ENCODE results near the gene NEK4.

NEK4 gene

DNA sequence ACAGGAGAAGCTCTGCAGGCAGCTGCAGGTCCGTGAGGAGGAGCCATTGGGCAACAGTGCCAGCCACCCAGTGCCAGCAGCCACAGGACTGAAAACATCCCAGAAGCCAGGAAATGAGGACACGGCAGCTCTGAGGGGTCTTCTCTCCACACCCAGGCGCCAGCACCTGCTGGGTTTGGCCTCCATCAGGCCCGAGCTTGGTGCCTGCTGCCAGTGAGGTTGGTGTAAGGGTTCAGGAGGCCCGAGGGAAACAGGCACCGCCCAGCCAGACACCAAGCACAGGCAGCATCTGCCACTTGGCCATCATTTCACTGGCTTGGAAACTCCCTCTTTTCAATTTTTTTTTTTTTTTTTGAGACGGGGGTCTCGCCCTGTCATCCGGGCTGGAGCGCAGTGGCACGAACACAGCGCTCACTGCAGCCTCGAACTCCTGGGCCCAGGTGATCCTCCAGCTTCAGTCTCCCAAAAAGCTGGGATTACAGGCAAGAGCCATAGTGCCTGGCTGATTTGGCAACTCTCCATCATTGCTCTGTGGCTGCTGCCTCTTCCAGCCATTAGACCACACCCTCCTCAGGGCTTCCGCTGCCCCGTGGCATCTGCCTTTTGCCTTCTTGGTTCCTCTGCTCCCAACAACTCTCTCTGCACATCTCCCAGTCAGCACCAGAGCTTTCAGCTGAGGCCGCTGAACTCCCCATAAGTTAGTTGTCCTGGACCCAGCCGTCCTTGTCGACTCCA lies 22.4 kb upstream of the NEK4 start:
- no peak for DNase-seq

DNA sequence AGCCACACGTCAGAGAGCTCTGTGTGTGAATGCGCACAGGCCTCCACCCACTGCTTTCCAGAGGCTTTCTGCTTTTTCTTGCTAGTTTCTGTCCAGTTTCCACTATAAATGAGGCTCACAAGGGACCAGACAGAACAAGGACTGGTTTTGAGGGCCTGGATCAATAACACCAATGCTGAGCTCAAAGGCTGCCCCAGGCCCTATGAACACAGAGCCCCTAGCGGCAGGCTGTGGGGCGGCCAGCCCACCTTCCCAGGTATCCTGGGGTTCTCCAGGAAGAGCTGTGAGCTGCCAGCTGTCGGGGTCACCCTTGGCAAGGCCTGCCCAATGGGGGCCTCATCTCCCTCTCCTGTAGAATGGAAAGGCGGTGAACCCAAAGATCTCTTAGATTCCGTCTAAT lies 21.7 kb upstream of the NEK4 start:
- no peak for DNase-seq

DNA sequence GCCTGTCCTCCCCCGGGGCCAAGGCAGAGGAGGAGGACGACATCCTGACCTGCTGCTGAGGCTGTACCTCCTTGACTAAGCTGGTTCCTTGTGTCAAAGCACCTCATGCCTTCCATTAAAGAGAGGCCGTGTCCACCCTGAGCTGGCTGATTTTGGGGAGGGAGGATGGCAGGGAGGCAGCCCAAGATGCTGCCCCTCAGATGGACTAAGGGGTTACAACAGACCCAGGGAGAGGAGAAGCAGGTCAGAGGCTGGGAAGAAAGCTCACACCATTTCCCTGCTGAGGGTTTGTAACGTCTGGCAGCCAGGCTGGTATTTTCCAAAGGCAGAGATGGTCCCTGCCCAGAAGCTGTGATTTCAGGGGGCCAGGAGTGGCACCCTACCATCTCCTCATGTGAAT lies 21.2 kb upstream of the NEK4 start:
- DNase-seq, result no peak

DNA sequence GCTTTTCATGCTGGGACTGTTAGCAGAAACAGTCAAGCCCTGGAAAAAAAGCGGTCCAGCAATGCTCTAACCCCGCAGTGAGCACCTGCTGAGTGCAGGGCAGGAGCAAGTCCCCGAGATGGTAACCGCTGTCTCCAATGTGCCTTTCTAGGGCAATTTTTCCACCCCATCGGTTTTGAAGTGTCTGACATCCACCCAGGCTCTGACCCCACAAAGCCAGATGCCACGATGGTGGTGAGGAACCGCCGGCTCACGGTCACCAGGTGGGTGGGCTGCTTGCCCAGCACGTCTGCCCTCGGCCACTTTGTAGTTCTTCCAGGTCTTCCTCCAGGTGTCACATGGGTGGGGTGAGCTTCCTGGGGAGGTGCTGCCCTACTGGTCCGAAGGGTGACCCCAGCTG lies 20.6 kb upstream of the NEK4 start:
- no peak for DNase-seq

DNA sequence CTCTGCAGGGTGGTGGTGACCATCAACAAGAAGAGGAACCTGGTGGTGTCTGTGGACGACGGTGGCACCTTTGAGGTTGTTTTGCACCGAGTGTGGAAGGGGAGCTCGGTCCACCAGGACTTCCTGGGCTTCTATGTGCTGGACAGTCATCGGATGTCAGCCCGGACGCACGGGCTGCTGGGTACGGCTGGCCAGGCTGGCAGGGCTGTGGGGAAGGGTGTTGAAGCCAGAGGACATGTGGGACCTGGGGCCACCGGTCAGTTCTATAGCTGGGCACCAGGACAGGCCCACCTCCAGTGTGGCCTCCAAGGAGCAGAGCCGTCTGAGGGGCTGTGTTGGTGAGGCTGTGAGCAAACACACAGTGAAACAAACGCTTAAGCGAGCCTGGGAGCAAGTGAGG lies 20.0 kb upstream of the NEK4 start:
- DNase-seq, result no peak

DNA sequence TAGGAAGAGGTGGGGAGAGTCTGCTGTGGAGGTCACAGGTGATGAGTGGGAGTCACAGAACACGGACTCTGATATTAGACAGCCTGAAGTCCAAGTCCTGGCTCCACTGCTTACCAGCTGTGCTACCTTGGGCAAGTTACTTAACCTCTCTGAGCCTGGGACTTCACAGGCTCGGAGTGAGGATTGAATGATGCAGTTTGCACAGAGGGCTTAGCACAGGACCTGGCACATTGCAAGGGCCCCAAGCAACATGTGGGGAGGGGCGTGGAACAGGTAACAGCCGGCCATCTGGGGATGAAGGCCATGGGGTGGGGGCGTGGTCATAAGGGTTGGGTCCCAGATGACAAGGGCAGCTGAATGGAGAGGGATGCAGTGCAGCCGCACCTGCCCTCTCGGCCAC lies 19.6 kb upstream of the NEK4 start:
- DNase-seq, result no peak

DNA sequence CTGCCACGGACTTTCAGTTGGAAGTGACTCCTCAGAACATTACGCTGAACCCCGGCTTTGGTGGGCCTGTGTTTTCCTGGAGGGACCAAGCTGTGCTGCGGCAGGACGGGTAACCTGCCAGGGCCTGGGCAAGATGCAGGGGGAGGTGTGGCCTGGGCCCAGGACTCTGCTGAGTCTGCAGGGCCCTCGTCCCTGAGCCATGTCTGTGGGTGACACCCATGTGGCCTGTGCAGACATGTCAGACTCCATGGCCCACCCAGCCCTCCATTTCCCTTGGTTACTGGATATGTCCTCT lies 19.0 kb upstream of the NEK4 start:
- DNase-seq, result no peak

DNA sequence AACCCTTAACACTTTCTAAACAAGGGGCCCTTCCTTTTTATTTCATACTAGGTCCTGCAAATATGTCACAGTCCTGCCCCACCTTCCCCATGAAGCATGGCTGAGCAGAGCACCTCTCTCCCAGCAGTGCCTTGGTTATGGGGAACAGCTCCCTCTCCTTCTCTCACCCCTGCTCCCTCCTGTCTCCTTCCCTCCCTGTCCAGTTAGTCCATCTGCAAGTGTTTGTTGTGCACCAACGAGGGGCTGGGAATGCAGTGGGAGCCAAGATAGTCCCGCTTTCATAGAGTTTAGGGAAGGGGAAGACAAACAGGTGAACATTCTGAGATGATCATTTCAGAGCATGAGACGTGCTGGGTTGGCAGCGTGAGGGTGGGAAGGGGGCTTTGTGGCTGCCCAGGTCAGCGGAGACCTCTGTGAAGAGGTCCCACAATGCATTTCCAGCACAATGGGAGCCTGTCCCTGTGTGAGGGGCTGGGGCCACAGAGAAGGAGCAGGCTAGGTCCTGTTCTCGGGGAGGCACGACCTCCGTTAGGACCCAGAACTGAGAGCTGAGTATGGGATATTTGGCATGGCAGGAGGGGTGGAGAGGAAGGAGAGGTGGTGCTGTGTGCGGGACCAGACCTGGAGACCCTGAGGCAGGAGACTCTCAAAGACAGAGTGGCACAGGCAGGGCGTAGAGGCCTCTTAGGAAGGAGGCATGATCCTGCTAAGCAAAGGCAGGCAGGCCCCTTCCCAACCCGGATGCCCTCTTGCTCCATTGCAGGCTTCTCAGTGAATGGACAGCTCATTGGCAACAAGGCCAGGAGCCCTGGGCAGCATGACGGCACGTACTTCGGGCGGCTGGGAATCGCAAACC lies 18.4 kb upstream of the NEK4 start:
- DNase-seq, result no peak

DNA sequence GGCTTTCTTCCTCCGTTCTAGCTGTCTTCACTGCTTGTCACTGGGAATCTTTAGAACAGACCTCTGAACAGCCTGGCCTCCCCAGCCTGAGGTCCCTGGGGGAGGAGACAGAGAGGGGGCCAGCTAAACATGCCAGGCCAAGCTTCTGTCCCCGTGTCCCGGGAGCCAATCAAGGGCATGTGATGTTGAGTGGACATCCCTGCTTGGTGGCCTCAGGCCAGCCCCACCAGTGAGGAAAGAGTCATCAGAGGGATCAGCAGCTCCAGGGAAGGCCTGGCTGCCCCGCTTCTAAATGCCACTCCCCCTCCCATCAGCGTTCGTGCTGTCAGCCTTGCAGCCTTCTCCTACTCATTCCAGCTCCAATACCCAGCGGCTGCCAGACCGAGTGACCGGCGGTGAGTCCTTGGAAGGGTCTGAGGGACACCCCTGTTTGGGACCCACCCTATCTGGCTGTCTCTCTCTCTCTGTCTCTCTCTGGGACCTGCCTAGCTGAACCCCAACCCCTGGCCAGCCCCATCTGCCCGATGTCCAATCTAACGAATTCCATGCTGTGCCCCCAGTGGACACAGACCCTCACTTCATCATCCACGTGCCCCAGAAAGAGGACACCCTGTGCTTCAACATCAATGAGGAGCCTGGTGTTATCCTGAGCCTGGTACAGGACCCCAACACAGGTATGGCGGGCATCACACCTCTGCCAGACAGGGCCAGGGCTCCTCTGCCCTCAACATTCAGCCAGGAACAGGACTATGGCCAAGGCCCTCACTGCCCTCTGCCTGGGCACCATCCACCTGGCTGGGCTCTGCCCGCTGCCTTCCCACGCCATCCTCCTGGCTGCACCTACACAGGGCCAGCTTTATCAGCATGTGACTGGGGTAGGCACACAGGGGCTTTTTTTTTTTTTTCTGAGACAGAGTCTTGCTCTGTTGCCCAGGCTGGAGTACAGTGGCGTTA lies 17.2 kb upstream of the NEK4 start:
- no peak for DNase-seq

DNA sequence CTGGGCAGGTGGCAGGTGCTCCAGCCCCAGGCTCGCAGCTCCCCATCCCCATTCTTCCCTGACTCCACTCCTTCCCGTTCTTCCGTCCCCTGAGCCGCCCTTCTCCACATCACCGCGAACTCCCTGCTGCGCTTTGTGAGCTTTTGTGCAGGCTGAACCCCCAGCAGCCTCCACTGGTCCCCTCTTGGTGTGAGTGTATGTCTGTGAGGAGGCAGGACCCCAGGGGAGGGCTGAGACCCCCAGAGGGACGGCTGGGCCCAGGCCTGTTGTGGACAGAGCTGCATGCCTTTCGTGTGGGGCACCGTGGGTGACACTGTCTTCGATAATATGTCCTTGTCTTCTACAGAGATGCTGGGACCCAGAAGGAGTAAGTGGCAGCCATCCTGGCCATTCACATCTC lies 16.5 kb upstream of the NEK4 start:
- no peak for DNase-seq

DNA sequence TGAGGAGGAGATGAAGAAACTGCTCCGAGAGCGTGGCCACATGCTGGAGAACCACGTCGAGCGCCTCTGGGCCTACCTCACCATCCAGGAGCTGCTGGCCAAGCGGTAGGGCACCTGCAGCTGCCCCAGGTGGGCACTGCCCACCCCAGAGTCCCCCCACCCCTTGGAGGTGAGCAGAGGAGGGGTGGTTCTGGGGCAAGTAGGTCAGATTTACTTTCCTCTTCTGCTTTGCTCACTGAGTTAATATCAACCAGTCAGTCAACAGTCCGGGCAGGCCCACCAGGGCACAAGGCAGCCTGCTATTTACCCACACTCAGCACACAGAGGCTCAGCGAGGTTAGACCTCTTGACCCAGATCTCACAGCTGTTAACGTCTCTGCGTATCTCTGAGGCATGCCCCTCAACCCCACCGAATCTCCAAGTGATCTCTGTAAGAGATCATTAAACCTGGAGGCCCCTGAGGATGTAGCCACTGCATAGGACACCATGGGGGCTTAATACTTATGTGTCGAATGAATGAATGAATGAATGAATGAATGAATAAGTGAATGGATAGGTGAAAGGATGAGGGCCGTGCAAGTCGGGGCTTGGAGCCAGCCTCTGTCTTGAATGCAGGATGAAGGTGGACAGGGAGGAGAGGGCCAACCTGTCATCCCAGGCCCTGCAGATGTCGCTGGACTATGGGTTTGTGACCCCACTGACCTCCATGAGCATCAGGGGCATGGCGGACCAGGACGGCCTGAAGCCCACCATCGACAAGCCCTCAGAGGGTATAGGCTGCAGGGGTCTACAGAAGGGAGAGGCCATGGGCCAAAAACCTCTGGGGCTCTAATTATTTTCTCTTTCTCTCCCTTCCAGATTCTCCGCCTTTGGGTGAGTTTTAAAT lies 15.8 kb upstream of the NEK4 start:
- no peak for DNase-seq

DNA sequence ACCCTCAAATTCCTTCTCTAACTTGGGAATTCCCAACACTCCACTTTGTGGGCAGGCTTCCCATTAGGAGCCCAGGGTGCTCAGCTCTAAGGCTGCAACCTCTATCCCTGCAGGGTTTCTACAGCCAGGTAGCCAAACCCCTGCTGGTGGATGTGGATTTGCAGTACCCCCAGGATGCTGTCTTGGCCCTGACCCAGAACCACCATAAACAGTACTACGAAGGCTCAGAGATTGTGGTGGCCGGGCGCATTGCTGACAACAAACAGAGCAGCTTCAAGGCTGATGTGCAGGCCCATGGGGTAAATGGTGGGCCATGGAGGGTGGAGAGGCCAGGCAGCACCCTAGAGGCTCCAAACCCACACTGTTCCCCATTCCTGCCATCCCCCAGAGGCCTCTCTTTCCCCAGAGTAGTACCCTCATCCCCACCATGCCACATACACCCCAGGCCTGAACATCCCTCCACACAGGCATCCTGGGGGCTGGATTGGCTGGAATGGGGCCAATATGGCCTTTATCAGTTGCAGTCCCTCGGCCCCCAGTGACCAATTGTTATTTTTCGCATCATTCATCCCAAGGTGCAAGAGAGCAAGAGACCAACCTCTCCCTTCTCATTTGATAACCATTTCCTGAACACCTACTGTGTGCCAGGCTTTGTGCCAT lies 14.3 kb upstream of the NEK4 start:
- DNase-seq, result no peak

DNA sequence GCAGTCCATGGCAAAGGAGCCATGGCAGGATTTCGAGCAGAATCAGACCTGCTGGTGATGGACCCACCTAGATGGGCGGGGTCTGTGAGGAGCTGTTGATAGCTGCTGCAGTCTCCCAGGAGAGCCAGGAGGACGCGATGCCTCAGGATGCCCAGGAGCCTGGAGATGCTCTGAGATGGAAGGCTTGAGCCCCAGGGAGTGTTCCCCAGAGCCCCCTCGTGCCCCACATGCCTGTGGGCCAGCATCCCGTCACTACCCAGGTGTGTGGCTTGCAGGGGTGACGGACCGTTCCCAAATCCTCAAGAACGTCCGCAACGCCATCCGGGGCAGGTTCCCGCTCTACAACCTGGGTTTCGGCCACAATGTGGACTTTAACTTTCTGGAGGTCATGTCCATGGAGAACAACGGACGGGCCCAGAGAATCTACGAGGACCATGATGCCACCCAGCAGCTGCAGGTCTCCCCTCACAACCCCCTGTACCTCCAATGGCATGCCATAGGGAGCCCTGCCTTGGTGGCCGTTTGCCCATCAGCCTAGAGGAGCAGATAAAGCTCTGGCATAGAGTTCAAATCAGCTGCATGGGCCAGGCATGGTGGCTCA lies 13.4 kb upstream of the NEK4 start:
- DNase-seq, result no peak

DNA sequence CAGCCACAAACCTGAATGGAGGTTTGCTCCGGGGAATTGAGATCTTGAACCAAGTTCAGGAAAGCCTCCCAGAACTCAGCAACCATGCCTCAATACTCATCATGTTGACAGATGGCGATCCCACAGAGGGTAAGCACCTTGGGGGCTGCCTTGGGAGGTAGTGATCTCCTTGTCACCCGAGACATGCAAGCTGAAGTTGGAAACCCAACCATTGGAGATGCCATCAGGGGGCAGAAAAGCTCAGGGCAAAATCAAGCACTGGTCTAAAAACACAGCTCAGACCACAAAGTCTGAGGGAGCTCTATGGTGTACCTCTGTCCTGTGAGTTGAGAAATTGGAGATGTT lies 12.4 kb upstream of the NEK4 start:
- DNase-seq, result no peak

DNA sequence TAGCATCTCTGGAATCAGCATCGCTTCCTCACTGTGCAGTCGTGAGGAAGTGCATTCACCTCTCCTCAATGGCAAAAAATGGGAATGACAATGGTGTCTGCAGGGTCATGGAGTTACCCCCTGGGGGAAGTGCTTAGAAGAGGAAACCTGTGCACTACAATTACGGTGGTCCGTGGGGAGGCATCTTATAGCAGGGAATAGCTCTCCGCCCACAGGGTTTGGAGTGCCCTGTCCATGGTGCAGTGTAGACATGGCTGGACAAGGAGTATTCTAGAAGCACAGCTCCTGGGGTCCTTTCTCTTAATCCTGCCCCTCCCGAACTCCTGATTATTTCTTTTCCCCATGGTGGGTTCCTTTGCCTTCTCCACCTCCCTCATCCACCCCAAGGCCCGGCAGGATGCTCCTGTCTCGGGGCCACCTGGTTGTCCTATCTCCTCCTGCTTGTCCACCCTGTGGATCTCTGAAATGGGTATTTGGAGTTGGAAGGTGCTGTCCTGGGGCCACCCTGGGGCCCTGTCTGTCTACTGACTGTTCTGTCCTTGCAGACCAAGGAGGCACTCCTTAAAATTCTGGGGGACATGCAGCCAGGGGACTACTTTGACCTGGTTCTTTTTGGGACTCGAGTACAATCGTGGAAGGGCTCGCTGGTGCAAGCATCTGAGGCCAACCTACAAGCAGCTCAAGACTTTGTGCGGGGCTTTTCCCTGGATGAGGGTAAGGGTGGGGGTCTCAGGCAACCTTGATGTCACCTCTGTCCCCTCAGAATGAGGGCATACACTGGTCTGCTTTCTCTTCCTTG lies 11.9 kb upstream of the NEK4 start:
- no peak for DNase-seq

DNA sequence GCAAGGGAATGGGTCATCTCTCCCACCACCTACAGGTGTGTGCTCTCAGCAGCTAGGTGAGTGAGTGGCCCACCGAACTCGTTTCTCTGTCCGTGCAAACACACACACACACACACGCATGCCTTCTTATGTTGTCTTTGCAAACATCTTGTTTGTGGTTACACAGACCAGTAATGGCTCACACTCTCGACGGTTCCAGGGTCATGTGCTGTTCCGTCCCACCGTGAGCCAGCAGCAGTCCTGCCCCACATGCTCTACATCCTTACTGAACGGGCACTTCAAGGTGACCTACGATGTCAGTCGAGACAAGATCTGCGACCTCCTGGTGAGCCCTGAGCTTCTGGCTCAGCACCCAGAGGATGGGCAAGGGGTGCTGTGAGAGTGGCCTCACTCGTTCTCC lies 11.0 kb upstream of the NEK4 start:
- DNase-seq, result no peak

DNA sequence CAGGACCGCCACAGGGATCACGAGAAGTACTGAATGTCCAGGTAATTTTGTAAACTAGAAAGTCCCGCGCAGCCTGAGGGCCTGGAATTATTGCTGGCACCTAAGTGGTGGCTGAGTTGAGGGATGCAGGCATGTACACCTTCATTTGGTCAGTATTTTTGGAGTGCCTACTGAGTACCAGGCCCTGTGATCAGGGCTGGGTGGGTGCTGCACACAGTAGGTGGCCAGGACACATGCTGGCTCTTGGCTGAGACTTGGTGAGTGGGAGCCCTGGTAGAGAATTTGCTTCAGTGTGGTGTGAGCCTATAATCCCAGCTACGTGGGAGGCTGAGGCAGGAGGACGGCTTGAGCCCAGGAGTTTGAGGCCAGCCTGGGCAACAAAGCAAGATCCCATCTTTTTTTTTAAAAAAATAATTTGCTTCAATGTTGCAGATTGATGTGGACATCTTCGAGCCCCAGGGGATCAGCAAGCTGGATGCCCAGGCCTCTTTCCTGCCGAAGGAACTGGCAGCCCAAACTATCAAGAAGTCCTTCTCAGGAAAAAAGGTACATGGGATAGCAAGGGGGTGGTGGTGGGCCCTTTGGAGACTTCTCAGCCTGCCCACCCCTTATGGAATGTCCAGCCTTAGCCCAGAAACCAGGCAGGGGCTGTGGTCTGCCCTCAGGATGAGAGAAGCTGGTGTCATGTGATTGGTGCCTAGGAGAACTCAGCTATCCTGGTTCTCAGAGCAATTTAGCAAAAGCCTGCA lies 9.3 kb upstream of the NEK4 start:
- no peak for DNase-seq

DNA sequence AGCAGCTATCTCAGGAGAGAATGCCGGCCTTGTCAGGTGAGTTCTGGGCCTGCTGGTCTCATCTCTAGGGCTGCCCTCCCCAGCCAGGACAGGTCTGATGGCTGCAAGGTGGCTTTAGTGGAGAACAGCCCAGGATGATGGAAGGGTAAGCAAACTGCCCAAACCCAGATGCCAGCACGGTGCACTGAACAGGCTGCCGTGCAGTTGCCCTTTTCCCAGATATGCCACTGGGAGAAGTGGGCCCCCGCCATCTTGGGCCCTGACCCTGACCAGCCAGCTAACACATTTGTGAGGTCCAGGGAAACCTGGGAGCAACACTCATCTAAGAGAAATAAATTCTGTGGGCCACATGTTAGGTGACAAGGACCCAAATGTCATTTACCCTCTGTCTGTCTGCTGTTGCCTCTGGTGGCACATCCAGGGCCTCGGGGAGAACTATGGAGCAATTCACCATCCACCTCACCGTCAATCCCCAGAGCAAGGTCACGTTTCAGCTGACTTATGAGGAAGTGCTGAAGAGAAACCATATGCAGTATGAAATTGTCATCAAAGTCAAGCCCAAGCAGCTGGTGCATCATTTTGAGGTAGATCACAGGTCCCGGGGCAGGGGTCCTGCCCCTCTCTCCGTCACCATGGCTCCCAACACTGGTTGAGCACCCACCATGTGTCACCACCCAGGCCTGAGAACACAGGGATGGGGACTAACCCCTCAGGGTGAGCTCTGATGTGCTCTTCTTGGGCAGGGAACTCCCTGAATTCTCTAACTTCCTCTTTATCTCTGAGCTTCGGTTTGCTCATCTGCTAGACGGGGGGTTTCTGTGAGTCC lies 8.5 kb upstream of the NEK4 start:
- peak in 1 of 2 experiments; percentile 11 for DNase-seq
